ENCODE results near the gene DRAP1. TPM values are rescaled to one million over a fixed set of nuclear protein-coding genes. Genes with fewer than 3 reads are reported as not detected.
A peak's percentile ranks its signal among the peaks of the same experiment; 100 is the strongest.

The DRAP1 gene
- total and polyA plus RNA-seq, 9 of the 15 experiments (the other 6 are each of a cell fraction or from before 2014, with no cell fraction given) = 9.6 to 200 (median 92.9) TPM

DNA sequence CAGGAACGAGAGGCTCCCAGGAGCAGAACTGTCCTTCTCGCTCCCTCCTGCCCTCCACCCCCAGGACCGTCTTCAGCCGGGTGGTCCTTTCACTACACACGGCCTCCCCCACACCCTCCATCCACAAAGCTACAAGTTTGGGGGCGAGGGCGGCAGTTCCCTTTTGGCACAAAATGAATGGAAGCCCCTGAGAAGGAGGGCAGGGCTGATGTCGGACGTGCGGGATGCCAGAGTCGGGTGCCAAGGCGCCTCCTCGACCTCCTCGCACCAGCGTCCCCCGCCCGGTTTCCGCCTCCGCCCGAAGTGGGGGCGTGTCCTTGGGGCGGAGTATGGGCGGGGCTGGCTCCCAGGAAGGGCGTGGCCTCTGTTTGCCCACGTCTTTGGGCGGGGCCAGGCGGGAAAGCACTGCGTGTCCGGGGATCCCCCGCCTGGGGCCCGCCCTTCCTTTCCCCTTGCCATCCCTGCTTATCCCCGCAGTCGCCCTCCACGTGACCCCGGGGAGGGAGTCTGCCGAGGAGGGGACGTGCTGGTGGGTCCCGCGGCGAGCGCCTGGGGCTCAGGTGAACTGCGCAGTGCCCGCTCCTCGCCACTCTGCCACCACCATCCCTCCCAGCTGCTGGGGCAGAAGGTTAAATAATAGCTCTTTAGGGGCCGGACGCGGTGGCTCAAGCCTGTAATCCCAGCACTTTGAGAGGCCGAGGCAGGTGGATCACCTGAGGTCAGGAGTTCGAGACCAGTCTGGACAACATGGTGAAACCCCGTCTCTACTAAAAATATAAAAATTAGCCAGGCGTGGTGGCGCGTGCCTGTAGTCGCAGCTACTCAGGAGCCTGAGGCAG, 45.7 kb upstream of the DRAP1 start:
- POLR2A ChIA-PET = interaction anchor here (0.5 to 1.4 kb wide), 14 partner anchors 8 to 450 kb away, joined by 3 to 13 read pairs (median 4); partner anchors contain the start of genes CCDC85B, FIBP, FOSL1 and MUS81
- peak overlapping the region; percentile 73 for H3K27ac ChIP-seq (ENCODE audit: extremely low read depth, low read depth, low read length)
- CTCF ChIA-PET (ENCODE audit: low intra/inter-chr PET ratio) = no interaction called here
- H3K9me1 ChIP-seq (ENCODE audit: control insufficient read depth, insufficient read depth, low read length) = no peaks in the 10 kb centered on the region
- no peaks in the 10 kb centered on the region for H4K20me1 ChIP-seq (replicated peaks; ENCODE audit: control insufficient read depth, insufficient read depth, low read length)
- H3K79me2 ChIP-seq (ENCODE audit: control insufficient read depth, insufficient read depth, low read length) = no peaks in the 10 kb centered on the region
- H3K4me1 ChIP-seq (replicated peaks in 1 of 2; ENCODE audit: control insufficient read depth in 2 of 2, insufficient read depth in 2 of 2, low read length in 2 of 2) = peaks cover 11 to 42% of the 10 kb centered on the region in 2 experiments
- H2AFZ ChIP-seq (ENCODE audit: low read depth, low read length) = peak overlapping the region; percentile 97
- H3K9ac ChIP-seq (ENCODE audit: insufficient read depth in 1 of 2, low read depth in 2 of 2, low read length in 2 of 2) = peak overlapping the region; percentile 59 to 92
- WGBS (ENCODE audit: insufficient coverage, low coverage, missing lambda C conversion rate) = 10% methylated on average over 43 of the region's 54 CpGs
- ATAC-seq (peak; percentile 86), DNase-seq (ENCODE audit: extremely low read depth in 1 of 4, low spot score in 3 of 4) (peak; percentile 92 to 98 (median 97)), FAIRE-seq (peak; percentile 91)
- in situ Hi-C loops (cut with MboI) (no loop called here), intact Hi-C loops (cut with micrococcal nuclease) (no loop called here)
- H3K4me2 ChIP-seq (ENCODE audit: insufficient read depth, low read length) = peak overlapping the region; percentile 97
- BruUV-seq (replicated peaks) = TSS peak; percentile 87
- H3K4me3 ChIP-seq = peak overlapping the region; percentile 46
- H3K27me3 ChIP-seq (ENCODE audit: control insufficient read depth in 2 of 2, insufficient read depth in 2 of 2, low read length in 2 of 2) = no peaks in the 10 kb centered on the region
- H3K9me3 ChIP-seq (replicated peaks; ENCODE audit: control insufficient read depth, insufficient read depth, low read depth, low read length) = no peaks in the 10 kb centered on the region
- no peaks in the 10 kb centered on the region for H3K36me3 ChIP-seq (ENCODE audit: control insufficient read depth, insufficient read depth, low read length)
- TF ChIP-seq, protein P1, sequence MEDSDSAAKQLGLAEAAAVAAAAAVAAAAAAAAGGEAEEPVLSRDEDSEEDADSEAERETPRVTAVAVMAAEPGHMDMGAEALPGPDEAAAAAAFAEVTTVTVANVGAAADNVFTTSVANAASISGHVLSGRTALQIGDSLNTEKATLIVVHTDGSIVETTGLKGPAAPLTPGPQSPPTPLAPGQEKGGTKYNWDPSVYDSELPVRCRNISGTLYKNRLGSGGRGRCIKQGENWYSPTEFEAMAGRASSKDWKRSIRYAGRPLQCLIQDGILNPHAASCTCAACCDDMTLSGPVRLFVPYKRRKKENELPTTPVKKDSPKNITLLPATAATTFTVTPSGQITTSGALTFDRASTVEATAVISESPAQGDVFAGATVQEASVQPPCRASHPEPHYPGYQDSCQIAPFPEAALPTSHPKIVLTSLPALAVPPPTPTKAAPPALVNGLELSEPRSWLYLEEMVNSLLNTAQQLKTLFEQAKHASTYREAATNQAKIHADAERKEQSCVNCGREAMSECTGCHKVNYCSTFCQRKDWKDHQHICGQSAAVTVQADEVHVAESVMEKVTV (CRISPR knock-in tag; IDR thresholded peaks at IDR 0.05) = no peak
- TF ChIP-seq CHD4 (IDR thresholded peaks at IDR 0.05; ENCODE audit: insufficient read depth, insufficient replicate concordance, low read depth, low read length, poor library complexity, severe bottlenecking) (no peak), CBX3 (IDR thresholded peaks at IDR 0.05; ENCODE audit: borderline replicate concordance in 1 of 2, low read length in 2 of 2) (no peak; a peak in 1 of 3 replicates), KLF1 (tag; IDR thresholded peaks at IDR 0.05) (peak; percentile 84; the same call in 1 of the 2 replicates), SMARCA4 (IDR thresholded peaks at IDR 0.05) (peak; percentile 26; the same call in 1 of the 2 replicates), ZNF324 (CRISPR knock-in tag; IDR thresholded peaks at IDR 0.05) (no peak)
- TF ChIP-seq, protein P2, sequence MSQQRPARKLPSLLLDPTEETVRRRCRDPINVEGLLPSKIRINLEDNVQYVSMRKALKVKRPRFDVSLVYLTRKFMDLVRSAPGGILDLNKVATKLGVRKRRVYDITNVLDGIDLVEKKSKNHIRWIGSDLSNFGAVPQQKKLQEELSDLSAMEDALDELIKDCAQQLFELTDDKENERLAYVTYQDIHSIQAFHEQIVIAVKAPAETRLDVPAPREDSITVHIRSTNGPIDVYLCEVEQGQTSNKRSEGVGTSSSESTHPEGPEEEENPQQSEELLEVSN (IDR thresholded peaks at IDR 0.05; ENCODE audit: borderline replicate concordance in 1 of 2, extremely low read depth in 1 of 2, insufficient read depth in 1 of 2, insufficient read length in 1 of 2, low read depth in 1 of 2, low read length in 1 of 2, poor library complexity in 1 of 2, severe bottlenecking in 1 of 2) = peak; percentile 28 to 76
- TF ChIP-seq, protein P3, sequence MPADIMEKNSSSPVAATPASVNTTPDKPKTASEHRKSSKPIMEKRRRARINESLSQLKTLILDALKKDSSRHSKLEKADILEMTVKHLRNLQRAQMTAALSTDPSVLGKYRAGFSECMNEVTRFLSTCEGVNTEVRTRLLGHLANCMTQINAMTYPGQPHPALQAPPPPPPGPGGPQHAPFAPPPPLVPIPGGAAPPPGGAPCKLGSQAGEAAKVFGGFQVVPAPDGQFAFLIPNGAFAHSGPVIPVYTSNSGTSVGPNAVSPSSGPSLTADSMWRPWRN (IDR thresholded peaks at IDR 0.05; ENCODE audit: low read depth) = no peak
